NOMO-1 (cell line): ENCODE data around the gene IFNL2.
"Not testable (repeated sequence)": the region's sequence is repeated elsewhere in the genome, so short reads cannot be mapped to it uniquely, and the experiment has no call there.

Experiments
- DNase-seq, 2 experiments: peaks; one replicate each; lab custom pipeline; 2025; ENCODE audit not compliant: unreplicated experiment in 2 of 2; lab: John Stamatoyannopoulos, UW

IFNL2 gene

DNA sequence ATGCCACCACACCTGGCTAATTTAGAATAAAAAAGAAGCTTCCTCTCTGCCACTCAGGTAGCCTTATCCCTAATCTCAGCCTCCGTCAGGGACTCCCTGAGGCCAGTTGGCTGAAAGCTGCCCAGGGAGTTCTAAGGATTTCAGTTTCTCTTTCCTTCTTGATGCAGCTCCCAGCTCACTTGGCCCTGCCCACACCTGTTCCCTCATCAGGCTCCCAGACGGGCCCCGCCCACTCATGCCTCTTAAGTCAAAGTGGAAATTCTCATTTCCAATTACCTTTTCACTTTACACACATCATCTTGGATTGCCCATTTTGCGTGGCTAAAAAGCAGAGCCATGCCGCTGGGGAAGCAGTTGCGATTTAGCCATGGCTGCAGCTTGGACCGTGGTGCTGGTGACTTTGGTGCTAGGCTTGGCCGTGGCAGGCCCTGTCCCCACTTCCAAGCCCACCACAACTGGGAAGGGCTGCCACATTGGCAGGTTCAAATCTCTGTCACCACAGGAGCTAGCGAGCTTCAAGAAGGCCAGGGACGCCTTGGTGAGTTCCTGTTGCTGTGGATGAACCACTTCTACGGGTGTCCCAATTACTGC lies 28.0 kb downstream of the IFNL2 start, which contains the start of gene IFNL1:
Gene IFNL1 (plus strand): TSS at position 353 of the 591 bp plus-strand sequence. CDS start 15 bp downstream, at position 368.
- no peak for DNase-seq

DNA sequence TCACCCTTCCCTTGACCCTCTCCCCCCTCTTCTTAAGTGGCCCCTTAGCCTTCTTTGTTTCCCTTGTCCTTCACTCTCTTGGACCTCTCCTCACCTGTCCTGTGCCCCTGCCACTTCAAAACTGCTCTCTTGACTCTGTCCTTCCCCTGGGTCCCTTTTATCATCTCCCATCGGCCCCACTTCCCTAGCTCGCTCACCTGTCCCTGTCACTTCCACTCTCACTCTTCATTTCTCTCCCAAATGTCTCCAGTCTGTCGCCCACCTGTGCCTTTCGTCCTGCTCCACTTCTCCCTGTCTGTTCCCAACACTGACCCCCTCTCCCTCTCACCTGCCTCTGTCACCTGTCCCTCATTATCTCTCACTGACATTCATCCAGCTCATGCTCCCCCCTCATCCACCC lies 28.7 kb downstream of the IFNL2 start:
- no peak for DNase-seq

DNA sequence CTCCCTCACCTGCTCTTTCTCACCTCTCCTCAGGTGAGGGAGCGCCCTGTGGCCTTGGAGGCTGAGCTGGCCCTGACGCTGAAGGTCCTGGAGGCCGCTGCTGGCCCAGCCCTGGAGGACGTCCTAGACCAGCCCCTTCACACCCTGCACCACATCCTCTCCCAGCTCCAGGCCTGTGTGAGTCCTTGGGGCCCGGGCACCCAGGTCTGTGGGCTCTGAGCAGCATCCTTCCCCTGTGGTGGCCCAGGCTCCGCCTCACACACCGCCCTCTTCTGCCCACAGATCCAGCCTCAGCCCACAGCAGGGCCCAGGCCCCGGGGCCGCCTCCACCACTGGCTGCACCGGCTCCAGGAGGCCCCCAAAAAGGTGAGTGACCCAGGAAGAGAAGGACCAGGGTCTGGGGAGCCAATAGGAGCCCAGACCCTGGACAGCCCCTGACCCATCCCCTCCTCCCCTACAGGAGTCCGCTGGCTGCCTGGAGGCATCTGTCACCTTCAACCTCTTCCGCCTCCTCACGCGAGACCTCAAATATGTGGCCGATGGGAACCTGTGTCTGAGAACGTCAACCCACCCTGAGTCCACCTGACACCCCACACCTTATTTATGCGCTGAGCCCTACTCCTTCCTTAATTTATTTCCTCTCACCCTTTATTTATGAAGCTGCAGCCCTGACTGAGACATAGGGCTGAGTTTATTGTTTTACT lies 29.9 kb downstream of the IFNL2 start:
- no peak for DNase-seq

DNA sequence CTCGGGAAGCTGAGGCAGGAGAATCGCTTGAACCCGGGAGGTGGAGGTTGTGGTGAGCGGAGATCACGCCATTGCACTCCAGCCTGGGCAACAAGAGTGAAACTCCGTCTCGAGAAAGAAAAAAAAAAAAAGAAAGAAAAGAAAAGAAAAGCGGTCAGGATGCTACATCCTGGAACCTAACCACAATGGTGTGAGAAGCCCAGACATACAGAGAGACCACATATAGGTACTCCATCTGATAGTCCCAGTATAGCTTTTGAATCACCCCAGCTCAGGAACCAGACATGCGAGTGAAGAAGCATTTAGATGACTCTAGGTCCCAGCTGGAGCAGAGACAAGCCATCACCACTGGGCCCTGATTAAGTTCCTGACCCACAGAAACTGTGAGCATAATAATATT lies 31.2 kb downstream of the IFNL2 start:
- DNase-seq, result no peak

DNA sequence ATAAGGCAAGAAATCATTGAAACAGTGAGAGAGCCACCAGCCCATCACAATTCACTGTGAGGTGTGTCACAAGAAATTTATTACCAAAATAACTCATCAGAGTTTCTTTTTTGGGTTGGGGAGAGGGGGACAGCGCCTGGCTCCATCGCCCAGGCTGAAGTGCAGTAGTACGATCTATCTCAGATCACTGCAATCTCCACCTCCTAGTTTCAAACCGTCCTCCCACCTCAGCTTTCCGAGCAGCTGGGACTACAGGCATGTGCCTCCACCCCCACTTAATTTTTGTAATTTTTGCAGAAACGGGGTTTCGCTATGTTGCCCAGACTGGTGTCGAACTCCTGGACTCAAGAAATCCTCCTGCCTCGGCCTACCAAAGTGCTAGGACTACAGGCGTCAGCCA lies 31.6 kb downstream of the IFNL2 start:
- no peak for DNase-seq

DNA sequence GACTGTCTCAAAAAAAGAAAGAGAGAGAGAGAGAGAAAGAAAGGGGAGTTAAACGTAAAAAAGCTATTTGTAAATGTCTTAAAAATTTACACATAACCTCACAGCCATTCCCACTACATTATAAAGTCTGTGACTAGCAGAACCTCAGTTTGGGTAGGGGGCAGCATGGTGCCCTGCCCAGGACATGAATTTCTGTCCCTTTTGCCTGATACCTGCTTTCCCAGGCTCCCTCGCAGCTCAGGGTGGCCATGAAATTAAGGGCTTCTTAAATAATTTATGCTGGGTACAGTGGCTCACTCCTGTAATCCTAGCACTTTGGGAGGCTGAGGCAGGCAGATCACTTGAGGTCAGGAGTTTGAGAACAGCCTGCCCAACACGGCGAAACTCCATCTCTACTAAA lies 32.8 kb downstream of the IFNL2 start:
- DNase-seq, result no peak

DNA sequence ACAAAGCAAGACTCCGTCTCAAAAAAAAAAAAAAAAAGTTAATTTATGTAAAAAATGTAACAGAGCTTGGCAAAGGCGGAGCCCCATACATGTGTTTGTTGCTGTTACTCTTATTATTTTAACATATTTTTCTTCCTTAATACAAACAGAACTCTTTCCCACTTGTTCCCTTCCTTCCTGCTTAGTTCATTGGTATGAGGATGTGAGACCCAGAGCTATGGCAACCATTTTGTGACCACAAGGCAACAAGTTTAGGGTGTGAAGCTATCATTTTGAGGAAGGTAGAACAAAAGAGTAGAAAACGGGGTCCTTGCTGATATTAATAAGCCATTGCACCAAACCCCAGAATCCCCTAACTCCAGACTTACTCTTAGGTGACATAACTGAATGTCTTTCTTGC lies 33.4 kb downstream of the IFNL2 start:
- no peak for DNase-seq

DNA sequence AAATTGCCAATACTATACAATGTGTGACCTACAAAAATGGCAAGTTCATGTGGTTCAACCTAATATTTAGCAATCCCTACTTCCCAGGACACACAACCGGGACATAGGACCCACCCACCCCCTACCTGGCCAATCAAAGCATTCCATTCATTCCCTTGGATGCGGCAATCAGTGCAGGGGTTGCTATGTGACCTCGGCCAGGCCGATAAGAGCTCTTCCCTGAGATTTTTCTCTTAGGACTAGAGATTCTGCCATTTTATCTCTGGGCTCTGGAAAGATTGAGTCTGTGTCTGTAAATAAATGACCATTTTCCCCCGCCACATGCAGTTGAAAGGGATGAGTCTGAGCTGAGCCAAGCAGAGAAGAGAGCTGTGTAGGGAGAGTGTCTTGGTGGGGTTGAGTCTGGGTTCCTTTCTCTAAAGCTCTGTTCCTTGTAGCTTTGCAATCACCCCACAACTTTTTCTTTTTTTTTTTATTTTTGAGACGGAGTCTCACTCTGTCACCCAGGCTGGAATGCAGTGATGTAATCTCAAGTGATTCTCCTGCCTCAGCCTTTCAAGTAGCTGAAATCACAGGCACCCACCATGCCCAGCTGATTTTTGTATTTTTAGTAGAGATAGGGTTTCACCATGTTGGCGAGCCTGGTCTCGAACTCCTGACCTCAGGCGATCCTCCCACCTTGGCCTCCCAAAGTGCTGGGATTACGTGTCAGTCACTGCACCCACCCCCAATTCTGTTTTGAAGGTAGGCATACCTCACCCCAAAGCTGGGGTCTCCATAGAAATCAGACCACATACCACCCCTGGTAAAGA lies 35.4 kb downstream of the IFNL2 start:
- DNase-seq, result no peak

DNA sequence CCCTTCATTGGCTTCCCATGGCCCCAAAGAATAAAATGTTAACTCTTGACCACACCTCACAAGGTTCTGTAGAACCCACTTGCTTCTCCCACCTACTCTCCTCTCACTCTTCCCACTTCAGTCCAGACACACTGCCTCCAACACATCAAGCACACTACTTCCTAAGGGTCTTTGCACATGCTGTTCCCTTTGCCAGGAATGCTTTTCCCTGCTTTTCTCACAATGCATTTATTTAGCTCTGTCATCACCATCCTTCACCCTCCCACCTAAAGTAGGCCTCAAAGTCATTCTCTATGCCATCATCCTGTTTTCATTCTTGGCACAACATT lies 36.0 kb downstream of the IFNL2 start:
- DNase-seq, result no peak

DNA sequence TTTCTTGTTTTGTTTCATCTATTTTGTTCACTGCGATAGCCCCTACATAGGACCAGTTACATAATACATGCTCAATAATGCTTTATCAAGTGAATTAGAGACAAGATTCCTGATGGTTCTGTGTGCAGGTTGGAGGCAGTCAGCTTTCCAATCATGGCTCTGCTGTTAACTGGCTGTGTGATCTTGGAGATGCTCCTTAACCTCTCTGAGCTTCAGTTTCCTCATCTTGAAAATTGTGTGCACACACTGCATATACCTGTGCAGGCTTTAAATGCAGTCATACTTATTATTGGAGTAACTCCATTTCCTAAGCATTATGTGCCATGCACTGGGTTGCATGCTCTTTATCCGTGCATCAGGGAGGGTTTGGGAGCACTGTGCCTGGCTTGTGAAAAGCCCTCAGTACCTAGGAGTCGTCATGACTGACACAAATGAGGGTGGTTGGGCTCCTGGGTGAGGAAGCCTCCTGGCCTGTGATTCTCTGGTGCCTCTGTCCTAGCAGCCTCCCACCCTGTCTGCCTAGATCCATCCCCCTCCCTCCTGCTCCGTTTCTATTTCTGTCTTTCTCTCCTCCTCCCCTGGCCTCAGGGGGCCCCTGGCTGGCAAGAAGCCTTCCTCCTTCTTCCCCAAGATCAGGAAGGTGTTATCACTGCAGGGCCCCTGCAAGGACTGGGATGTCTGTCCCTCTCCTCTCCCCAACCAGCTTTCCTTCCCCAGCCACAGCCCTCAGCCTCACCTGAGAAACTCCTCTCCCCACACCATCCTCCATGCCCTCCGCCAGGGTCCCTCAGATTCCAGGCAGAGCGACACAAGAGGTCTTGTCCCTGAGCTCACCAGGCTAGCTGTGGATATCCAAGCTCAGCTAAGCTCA lies 36.7 kb downstream of the IFNL2 start:
- no peak for DNase-seq

DNA sequence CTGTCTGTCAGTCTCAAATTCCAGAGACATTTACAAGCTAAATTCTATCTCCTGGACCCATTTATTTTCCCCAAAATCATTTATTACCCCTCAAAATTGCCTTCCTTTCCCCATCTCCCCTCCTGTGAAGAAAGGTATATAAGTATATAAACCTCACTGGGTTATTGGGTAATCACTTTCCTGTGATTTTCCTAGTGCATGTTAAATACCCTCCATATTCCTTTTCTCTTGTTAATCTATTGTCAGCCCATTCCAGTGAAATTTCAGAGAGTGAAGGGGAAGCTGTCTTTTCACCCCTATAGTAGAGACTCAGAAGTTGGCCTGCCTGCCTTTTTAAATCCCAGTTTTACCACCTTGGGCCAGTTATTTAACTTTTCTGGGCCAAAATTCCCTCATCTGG lies 37.9 kb downstream of the IFNL2 start:
- no peak for DNase-seq

DNA sequence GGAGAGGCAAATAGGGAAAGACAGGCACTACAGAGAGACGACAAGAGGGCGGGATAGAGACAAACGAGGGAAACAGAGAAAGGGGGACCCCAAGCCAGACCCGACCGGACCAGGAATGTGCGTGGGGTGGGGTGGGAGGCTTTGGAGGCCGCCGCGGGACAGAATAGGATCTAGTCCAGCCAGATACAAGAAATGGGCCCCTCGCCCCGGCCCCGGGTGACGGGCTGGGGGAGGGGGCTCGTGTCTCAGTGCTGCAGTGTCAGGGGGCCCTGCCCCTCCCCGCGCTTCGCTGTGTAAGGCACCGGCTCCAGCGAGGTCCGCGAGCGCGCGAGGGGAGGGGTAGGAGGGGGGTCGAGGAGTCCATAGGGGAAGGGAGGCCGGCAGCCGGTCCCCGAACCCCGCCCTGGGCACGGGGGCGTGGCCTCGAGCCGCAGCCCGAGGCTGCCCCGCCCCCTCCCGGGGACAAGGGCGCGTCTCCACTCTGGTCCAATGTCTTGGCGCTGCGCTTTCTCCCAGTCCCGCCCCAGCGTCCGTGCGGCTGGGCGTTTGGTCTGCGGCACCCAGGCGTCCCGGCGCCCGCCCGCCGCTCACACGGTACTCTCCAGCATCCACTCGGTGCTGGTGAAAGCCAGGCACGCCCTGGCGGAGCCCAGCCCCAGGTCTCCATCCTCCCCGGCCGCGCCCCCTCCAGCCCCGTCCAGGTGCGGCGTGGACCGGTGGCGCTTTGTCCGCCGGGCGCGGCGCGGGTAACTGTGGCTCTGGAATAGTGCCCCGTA lies 39.0 kb downstream of the IFNL2 start:
- DNase-seq, result no peak

DNA sequence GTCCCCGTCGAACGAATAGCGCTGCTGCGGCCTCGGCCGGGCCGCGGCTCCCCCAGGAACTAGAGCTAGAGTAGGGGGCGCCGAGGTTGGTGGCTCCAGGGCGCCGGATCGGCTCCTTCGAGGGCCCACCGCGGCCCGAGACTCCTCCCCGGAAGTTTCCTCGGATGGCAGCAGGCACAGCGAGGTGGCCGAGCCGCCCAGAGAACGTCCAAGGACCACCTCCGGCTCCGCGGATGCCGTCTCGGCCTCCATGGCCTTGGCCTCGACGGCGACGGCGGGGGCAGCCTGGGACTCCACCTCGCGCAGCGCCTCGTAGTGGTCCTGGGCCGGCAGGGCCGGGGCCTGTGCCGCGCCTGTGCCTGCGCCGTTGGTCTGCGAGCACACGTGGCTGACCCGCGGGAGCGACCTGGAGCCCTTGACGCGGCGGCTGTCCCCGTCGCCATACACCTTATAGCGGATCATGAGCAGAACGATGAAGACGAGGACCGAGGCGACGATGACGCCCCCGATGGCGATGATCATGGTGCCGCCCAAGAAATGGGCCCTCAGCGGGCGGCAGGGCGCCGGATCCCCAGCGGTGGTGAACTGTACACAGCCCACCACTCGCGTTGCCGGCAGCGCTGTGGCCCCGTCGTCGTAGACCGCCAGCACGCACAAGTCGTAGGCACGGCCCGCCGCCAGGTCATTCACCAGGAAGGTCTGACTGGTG lies 39.8 kb downstream of the IFNL2 start:
- no peak for DNase-seq

DNA sequence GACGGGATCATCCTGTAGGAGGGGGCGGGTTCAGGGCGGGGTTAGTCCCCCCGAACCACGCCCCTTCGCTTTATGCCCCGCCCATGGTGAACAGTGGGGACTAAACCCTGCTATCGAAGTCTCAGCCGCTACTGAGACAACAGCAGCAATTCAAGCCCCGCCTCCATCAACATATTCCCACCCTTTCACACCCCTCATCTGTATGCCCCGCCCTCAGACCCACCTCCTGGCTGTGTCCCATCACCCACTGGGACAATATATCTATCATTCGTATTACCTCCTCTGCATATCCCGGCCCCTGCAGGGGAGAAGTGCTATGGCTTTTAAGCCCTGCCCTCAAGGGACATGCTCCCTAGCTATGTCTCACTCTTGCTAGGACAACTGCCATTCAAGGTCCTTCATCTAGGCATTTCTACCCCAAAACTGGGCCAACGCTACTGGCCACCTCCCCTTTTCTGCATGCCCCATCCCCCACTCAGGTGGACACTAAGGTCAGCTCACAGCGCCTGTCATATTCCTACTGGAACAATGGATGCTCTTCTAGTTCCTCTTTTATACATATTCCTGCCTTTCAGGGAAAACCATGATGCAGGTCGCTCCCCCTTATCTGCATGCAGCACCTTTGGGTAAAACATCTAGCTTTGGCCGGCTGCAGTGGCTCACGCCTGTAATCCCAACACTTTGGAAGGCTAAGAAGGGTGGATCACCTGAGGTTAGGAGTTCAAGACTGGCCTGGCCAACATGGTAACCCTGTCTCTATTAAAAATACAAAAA lies 40.5 kb downstream of the IFNL2 start:
- DNase-seq, result no peak

DNA sequence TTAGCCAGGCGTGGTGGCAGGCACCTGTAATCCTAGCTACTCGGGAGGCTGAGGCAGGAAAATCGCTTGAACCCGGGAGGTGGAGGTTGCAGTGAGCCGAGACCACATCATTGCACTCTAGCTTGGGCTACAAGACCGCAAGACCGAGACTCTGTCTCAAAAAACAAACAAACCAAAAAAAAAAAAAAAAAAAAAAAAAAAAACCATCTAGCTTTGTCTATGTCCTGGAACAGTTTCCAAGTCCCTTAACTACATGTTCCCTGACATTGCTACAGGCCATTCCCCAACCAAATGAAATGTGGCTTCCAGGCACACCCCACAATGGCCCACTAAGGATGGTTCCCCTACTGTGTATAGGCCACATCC lies 41.1 kb downstream of the IFNL2 start:
- DNase-seq, result not testable (repeated sequence)

DNA sequence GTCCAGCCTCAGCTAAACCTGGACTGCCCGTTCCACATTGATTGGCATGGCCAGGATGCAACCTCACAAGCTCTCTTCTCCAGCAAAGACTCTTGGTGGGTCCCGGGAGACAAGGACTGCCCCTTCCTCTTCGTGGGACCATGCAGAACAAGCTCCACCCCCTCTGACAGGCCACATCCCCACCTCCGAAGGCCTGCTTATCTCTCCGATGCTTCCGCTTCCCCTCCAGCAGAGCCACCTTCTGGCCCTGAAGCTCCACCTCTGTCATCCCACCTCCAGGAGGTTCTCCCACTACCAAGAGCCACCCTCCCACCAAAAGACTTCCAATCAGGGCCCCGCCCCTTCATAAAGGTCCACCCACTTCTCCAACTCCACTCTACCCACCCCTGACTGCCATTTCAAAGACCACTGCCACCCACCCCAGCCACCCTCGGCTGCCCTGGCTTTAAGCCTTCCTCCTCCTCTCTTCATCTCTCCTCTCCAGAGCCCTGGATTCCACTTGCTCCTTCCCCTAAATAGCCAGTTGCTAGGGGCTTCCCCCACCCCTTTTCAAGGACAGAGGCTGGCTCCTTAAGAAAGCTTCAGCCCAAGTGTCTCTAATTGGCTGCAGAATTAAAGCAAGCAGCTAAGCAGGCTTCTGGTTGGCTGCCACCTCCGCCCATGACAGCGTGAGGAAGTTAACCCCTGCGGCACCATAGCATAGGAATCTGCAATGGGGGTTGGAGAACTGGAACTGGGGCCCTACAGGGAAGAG lies 42.5 kb downstream of the IFNL2 start:
- DNase-seq, result no peak

DNA sequence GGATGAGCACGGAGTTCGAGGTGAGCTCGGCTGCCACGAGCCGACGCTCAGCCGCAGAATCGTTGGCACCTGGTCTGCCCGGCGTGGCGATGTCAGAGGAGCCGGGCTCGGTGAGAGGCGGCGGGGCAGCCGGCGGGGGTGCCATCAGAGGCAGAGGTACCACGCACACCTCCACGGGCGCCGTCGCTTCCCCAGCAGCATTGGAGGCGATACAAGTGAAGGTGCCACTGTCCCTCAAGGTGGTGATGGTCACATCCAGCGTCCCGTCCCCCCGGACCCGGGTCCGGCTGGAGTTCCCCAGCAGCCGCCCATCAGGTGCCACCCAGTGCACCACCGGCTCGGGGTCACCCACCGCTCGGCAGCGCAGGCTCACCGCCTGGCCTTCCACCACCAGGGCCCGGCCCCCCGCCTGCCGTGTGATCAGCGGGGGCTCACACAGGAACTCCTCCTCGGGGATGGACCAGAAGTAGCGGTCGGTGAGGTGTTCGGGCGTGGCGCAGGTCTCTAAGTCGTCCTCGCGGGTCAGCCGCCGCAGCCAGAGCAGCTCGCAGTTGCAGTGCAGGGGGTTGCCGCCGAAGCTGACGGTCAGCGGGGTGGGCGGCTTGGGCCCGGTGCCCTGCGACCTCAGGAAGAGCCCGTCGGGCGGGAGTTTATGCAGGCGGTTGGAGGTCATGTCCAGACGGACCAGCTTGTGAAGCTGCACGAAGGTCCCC lies 46.0 kb downstream of the IFNL2 start:
- no peak for DNase-seq

DNA sequence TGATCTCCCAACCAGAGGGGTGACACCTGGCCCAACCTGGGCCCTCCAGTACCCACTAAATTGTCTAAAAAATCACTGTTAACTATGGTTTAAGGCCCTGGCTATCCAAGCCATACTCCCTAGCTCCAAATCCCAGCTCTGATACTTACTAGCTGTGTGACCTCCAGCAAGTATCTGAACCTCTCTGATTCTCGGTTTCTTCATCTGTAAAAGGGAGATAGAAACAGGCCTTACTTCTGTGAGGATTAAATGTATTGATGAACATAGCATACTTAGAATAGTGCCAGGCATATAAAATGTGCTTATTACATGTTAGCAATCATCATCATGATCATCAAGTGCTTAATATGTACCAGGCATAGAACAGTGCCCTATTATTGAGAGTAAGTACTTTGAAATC lies 47.7 kb downstream of the IFNL2 start:
- no peak for DNase-seq
